ENCODE results near the gene HDHD3.

The HDHD3 gene

DNA sequence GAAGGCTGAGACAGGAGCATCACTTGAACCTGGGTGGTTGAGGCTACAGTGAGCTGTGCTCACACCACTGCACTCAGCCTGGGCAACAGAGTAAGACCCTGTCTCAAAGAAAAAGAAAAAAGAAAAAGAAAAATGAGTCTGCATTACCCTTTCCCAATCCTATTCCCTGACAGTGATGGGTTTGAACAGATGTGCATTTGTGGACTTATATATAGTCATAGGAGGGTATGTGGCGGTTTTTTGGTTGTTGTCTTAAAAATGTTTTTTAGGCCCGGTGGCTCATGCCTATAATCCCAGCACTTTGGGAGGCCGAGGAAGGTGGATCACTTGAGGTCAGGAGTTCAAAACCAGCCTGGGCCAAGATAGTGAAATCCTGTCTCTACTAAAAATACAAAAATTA lies 13.4 kb downstream of the HDHD3 start:
- no peak for DNase-seq (ENCODE audit: low spot score)

DNA sequence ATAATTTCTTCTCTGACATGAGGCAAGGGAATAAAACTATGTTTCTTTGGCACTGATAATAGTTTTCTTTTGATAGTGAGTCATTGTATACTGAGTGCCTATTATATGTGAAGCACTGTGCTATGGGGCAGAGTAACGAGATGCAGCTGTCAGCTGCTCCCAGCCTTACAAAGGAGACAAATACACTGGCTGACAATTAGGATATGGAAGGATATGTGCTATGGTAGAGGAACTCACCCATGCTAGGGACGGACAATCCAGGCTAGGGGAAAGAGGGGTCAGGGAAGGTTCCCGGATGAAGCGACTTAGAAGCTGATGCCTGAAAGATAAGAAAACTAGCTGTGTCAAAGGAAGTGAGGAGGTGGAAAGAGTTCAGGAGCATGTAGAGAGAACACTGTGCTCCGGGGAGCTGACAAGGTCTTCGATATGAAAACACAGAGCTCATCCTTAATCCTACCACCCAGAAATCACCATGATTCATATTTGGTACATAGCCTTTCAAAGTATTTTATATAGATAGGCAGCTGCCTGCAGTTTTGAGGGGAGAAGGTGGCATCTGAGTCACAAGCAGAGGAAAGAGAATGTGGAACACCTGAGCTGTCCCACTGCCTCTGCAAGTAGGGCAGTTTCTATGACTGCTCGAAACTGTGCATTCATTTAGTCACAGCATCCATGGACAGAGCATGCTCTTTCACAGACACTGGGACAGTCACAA lies 15.3 kb downstream of the HDHD3 start:
- DNase-seq (ENCODE audit: low spot score), result peak; percentile 45

DNA sequence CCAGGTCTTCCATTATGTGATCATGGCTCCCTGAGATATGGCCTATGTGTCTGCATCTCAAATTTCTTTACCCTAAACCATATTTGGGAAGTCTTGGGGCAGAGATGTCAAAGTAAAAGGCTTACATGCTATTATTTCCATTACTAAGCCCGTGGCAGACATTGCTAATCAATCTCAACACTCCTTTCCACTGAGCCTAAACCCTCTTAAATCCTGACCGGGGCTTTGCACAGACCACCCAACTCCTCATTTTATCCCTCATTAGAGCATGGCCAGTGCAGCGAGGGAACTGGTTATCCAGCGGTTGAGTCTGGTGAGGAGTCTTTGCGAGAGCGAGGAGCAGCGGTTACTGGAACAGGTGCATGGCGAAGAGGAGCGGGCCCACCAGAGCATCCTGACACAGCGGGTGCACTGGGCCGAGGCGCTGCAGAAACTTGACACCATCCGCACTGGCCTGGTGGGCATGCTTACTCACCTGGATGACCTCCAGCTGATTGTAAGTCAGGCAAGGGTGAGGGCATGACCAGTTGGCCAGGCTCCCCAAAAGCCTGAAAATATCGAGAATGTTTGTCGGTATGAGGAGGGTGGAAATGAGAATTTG lies 16.4 kb downstream of the HDHD3 start:
- no peak for DNase-seq (ENCODE audit: low spot score)

DNA sequence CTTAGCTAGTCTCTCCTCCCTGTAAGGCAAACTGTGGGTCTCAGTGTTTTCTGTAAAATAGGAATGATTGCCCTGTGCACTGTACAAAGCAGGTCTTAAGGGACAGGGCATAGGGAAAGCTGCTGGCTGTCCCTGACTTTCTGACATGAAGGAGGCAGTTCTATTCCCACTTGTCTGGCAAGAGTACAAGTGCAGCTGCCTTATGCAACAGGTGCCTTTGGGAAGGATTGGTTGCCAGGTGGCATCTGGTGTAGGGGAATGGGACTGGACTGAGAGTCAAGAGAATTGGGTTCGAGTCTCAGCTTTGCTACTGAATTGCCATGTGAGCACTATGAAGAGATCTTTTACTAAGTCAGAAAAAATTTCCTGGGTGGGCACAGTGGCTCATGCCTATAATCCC lies 17.4 kb downstream of the HDHD3 start:
- no peak for DNase-seq (ENCODE audit: low spot score)

DNA sequence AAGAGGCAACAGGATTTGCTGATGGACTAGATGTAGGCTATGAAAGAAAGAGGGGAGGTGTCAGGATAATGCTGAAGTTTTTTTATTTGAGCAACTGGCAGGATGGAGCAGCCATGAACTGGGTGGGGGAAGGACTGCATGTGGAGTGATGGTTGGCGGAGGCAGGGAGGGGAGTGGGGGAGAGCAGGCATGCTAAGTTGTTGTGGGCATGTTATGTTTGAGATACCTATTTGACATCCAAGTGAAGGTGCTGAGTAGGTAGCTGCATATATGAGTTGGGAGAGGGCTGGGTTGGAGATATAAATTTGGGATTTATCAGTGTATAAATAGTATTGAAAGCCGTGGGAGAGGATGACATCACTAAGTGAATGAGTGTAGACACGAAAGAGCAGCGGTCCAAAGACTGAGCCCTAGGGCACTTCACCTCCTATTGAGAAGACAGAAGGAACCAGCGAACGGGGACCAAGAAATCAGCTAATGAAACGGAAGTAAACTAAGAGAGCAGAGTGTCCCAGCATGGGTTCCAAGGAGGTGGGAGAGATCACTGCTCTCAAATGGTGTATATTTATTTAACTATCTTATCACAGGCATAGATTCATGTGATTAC lies 20.0 kb downstream of the HDHD3 start:
- no peak for DNase-seq (ENCODE audit: low spot score)

DNA sequence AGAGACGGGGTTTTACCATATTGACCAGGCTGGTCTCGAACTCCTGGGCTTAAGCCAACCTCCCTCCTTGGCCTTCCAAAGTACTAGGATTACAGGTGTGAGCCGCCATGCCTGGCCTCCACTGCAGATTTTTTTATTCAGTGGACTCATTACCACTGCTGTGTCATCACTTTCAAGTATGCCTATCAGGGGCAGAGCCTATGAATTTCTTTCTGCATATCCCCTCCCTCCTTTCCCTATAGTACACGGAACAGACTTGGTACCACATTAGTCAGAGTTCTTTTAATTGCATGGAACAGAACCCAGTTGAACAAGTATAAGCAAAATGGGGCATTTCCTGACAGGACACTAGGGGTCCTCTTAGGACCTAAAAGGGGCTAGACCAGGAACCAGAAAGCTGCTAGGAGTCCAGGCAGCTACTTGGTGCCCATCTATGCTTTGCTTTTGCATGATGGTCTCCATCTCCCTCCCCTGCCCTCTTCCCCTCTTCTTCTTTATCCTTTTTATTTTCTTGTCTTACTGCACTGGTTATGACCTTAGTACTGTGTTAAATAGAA lies 21.7 kb downstream of the HDHD3 start:
- no peak for DNase-seq (ENCODE audit: low spot score)

DNA sequence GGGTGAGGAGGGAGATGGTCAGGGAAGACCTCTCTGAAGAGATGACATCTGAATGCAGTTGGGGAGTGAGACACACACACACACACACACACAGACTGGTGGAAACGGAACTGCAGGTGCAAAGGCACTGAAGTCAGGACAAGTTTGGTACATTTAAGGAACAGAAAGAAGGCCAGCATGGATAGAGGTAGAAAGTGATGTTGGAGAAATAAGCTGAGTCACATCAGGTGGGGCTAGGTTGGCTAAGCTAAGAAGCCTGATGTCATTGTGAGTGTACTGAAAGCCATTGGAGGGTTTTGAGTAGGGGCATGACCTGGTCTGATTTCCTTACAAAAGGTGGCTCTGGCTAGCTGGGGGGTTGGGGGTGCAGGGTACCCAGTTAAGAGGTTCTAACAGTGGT lies 24.4 kb downstream of the HDHD3 start:
- no peak for DNase-seq (ENCODE audit: low spot score)

DNA sequence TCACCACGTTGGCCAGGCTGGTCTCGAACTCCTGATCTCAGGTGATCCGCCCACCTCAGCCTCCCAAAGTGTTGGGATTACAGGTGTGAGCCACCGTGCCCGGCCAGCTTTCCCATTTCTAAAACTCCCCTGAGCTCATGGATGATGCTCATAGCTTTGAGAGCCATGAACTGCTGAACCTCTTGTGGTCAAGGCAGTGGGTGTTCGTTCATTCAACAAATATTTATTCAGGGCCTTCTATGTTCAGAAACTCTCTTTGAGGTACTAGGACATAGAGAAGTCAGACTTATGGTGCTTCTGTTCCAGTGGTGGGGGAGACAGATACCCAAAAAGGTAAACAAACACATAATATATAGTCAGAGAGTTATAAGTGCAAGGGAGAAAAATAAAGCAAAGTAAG lies 24.8 kb downstream of the HDHD3 start:
- DNase-seq (ENCODE audit: low spot score), result no peak

DNA sequence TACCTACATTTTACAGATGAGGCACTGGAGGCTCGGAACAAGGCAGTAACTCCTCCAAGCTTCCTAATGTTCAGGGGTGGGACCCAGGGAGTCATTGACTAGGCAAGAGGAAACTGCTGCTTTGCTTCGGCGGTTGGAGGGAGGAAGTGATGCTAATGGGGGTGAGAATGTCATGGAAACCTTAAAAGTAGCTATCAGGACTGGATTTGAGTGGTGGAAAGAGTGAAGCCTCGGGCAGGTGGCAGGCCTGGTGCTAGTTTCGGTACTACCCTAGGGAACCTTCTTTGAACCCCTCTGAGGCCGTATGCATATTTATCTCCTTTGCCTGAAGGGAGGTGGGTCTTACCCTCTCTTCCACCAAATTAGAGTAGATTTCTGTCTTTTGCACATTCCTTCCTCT lies 25.8 kb downstream of the HDHD3 start:
- DNase-seq (ENCODE audit: low spot score), result no peak

DNA sequence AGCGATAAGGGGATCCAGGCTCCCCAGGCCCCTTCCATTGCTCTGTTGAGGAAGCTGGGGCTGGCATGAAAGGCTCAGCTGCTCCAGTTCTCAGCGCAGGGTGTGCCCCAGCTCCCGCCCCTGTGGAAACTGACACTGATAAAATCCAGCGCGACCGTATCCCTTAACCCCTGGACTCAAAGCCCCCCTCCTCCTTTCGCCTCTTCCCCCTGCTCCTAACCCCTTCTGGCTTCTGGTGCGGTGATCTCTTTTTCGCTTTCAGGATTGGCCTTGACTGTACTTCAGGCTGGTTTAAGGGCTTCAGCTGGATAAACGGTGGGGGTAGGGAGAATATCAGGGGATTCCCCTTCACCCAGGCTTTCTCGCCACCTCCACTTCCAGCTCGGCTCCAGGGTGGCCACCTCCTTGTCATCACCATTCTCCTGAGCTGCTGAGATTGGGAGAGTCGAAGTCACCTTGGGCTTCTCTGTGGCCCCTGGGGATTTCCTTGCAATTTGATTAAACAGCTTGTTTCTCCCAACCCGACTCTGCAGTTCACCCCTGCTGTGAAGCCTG lies 26.6 kb downstream of the HDHD3 start:
- DNase-seq (ENCODE audit: low spot score), result no peak

DNA sequence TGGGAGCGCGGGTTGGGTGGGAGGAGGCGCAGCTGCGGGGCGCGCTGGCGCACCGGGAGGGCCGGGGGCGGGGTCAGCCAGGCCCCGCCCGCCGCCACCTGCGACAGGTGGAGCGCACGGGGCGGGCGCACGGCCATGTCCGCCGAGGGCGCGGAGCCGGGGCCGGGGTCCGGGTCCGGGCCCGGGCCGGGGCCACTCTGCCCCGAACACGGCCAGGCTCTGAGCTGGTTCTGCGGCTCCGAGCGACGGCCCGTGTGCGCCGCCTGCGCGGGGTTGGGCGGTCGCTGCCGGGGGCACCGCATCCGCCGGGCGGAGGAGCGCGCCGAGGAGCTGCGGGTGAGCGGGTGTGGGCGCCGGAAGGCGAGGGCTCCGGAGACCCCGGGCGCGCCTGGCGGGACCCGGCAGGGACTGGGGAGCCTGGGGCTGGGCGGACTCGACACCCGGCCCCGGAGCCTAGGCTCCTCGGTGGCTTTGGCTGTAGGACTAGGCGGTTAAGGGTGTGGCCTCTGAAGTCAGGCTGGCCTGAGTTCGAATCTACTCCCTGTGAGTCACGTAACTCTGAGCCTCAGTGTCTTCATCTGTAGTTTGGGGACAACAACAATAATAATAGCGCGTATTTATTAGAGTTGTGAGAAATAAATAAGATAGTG lies 27.2 kb downstream of the HDHD3 start, which contains the start of gene BSPRY:
Gene BSPRY, plus strand, starts transcription at position 97 of the 650 bp plus-strand sequence. Its CDS starts 39 bp downstream, at position 136.
- peak; percentile 37 for DNase-seq (ENCODE audit: low spot score)

DNA sequence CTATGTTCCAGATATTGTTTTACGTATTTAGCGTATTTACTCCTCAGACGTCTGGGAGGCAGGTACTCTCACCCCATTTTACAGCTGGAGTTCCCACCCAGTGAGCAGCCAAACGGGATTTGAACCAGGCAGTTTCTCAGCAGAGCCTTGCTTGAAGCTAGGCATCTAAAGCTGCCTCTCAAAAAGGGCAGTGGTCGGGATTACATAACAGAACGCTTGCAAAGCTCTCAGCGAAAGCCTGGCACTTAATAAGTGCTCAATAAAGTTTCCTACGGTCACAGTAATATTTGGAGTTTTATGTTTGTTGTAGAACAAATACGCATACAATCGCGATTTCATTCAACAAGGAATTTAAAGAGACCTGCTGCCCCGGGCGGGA lies 27.7 kb downstream of the HDHD3 start:
- no peak for DNase-seq (ENCODE audit: low spot score)

DNA sequence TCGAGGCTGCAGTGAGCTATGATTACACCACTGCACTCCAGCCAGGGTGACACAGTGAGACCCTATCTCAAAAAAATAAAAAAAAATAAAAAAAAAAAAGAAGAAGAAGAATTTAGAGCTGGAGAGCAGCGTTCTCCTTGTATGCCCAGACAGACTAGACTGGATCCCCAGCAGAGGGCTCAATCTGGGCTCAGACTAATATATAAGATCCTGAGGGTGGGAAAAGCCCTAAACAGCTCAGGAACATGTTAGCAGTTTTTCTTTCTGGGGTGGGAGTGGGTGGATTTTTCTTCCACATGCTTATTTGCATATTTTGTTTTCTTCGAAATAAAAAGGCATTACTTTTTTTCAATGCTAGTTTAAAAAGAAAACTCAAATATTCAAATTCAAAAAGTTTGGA lies 28.3 kb downstream of the HDHD3 start:
- no peak for DNase-seq (ENCODE audit: low spot score)

DNA sequence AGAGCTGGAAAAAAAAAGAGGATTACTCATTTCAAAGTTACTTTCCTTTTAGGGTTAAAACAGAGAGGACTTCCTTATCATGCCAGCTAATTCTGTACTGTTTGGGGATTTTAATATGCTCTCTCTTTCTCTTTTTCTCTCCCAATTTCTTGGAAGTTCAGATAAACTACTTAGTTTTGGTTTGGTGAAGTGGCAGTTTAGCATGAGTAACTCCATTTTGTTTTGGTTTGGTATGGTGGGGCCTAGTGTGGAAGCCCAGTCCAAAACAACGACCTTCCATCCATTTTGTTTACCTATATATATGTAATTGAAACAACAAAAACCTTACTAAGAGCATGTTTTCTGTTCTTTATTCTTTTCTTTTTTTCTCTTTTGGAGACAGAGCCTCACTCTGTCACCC lies 31.1 kb downstream of the HDHD3 start:
- DNase-seq (ENCODE audit: low spot score), result no peak

DNA sequence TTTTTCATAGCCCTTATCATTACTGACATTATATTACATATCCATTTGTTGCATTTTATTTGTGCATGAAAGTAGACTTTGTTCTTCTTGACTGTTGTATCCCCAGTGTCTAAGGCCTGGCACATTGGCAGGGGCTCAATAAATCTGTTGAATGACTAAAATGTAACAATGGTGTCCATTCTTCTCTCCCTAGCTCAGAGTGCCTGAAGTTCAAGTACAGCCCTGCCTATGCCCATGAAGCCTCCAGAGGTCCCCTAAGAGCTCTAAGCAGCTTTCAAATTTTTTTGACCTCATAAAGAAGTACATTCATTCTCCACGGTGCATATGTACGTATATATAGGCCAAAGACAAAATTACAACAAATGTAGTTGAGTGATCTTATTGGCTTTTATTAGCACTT lies 31.6 kb downstream of the HDHD3 start:
- no peak for DNase-seq (ENCODE audit: low spot score)

DNA sequence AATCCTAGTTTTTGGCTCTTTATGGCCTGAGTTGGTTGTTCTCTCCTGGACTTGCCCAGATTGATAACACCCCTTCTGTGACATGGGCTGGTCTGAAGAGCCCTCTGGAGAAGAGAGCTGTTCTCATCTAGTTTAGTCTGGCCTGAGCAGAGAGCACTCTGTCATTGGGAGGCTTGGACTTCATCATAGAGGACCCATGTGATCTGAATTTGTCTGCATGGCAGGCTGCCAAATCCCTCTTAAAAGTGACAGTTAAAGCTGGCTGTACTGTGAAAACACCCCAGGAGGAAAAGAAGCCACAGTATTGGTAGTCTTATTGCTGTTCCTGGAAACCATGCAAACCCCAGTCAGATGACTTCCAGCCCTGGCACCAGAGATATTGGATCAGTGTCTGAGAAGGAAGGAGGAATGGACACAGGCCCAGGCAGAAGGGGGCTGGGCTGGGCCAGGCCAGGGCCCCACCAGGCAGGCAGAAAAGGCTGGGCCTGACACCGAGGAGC lies 33.0 kb downstream of the HDHD3 start:
- DNase-seq (ENCODE audit: low spot score), result peak; percentile 60

DNA sequence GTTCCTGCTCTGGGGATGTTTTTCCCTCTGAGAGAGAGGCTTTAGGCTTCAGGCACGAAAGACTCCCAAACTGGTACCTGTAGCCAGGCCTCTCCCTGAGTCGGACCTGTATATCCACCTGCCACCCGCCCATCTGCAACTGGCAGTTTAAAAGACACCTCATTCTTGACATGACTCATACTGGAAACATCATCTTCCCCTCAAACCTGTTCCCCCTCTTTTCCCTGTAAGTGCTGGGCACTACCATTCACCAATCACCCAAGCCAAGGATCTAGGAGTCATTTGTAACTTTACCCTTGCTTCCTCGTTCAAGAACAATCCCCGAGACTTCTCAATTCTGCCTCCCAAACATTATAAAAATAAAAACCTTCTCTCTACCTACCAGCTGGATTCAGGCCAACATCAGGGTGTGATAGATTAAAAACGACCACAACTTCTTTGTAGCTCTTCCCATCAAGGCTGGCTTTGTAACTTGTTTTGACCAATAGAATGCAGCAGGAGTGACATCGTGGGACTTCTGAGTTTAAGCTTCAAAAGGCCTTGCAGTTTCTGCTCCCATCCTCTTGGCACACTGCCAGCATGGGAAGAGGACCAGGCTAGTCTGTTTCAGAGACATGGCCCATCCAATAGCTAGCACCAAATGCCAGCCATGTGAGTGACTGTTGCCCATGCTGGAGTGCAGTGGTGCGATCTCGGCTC lies 34.9 kb downstream of the HDHD3 start:
- DNase-seq (ENCODE audit: low spot score), result no peak

DNA sequence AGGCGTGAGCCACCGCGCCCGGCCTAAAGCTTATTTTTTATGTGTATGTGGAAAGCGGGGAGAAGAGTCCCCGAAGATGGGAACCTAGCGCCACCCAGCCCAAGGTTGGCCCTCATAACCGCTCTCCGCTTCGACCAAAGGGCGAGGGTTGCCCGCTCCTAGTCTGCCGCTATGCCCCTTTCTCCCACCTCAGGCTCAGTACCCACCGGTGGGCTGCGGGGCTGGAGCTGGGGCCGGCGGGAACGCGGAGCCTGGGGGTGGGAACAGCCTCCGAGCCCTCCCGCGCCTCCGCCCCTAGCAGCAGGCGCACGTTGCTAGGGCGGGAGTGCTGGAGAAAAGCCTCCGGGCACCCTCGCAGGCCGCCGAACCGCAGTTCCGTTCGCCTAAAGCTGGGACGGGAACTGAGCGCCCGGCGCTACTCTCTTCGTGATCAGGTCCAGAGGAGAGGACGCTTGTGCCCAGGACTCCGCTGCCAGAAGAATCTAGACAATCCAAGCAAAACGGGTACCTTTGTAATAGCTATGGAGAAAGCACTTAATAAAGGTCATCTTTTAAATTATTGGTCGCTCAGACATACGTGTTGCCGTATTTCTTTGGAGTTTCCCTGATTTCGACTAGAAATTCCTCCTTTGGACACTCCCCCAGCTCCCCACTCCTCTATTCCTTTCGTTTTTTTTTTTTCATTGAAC lies 36.6 kb downstream of the HDHD3 start, which contains the start of gene WDR31:
Gene WDR31, minus strand, starts transcription at position 265 of the 689 bp plus-strand sequence. CDS start 8,253 bp downstream, outside the sequence.
- DNase-seq (ENCODE audit: low spot score), result peak; percentile 95

DNA sequence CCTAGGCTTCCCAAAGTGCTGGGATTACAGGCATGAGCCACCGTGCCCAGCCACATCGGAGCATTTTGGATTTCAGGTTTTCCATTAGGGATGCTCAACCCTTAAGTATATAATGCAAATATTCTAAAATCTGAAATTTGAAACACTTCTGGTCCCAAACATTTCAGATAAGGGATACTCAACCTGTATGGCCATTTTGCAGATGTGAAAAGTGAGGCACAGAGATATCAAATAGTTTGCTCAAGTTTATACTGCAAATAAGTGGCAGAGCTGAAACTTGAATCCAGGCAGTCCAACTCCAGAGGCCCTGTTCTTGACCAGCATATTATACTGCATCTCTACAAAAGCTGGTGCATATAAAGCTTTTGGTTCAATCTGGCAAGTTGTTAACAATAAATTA lies 39.1 kb downstream of the HDHD3 start:
- no peak for DNase-seq (ENCODE audit: low spot score)

DNA sequence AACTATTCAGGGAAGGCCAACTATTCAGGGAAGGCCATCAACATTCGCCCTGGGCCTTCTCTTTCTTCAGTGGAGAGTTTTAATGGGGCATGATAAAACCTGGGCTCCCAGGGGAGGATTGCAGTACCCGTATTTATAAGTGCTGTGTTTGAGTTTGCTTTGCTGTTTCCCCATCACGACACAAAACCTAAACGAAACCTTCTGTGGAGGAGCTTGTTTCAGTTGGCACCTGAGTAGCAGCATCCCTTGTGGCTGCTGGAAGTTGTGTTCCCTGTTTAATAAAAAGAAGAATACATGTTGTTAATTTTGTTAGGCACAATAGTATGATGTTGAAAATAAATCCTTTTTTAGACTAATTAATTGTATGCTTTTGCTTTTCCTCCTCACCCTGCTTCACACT lies 45.0 kb downstream of the HDHD3 start:
- no peak for DNase-seq (ENCODE audit: low spot score)
